Measurements from ENCODE around the gene CLOCK. TPM values are rescaled to one million over a fixed set of nuclear protein-coding genes. Genes with fewer than 3 reads are reported as not detected.

CLOCK gene
- total and polyA plus RNA-seq, 9 of the 15 experiments (the other 6 are each of a cell fraction or from before 2014, with no cell fraction given) = 3.7 to 14.4 (median 9.4) TPM

DNA sequence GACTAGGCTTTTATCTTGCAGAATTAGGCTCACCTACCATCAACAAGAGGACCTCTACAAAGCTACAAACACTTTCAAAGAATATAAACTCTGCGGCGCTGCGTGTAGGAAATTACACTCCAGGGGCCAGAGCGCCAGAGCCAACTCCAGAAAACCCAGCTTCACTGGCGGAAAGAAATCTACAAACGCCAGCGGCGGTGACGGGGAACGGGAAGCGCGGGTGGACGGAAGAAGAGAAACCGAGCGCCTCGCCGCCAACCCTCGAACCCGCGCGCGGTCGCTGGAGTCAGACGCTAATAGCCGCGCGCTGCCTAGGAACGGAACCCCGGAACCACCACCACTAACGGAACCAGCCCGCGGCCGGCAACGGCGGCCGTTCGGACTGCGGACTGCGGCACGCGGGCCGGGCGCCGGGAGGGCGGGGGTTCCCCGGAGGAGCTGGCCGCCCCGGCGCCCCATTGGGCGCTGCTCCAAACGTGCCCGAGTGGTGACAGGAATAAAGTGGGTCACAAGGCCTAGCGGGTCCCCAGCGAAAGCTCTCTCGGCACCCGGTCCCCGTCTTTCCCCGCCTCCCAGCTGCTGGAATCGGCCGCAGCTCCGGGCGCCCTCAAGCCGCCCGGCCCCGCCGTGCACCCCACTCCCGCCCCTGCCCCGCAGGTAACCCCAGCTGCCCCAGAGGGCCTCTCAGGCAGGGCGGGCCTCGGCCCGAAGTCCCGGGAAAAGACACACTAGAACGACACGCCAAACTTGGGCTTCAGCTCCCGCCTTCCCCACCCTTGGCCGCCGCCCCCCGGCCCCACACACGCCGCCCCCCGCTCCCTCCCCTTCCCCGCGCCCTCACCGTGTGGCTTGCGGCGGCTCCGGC, 836 bp downstream of the CLOCK start (continued):
- peak; percentile 11 for TF ChIP-seq NFYB (IDR thresholded peaks at IDR 0.05; ENCODE audit: extremely low read depth, insufficient read length)
- TF ChIP-seq LEF1 (IDR thresholded peaks at IDR 0.05) = no peak
- TF ChIP-seq, protein P1, sequence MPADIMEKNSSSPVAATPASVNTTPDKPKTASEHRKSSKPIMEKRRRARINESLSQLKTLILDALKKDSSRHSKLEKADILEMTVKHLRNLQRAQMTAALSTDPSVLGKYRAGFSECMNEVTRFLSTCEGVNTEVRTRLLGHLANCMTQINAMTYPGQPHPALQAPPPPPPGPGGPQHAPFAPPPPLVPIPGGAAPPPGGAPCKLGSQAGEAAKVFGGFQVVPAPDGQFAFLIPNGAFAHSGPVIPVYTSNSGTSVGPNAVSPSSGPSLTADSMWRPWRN (IDR thresholded peaks at IDR 0.05; ENCODE audit: low read depth) = no peak
- TF ChIP-seq, protein P2, sequence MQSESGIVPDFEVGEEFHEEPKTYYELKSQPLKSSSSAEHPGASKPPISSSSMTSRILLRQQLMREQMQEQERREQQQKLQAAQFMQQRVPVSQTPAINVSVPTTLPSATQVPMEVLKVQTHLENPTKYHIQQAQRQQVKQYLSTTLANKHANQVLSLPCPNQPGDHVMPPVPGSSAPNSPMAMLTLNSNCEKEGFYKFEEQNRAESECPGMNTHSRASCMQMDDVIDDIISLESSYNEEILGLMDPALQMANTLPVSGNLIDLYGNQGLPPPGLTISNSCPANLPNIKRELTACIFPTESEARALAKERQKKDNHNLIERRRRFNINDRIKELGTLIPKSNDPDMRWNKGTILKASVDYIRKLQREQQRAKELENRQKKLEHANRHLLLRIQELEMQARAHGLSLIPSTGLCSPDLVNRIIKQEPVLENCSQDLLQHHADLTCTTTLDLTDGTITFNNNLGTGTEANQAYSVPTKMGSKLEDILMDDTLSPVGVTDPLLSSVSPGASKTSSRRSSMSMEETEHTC (IDR thresholded peaks at IDR 0.05) = no peak
- no peak for TF ChIP-seq ARHGAP35 (IDR thresholded peaks at IDR 0.05; ENCODE audit: partially characterized antibody)
- TF ChIP-seq HOMEZ (CRISPR knock-in tag; IDR thresholded peaks at IDR 0.05) = no peak
- TF ChIP-seq, protein P3, sequence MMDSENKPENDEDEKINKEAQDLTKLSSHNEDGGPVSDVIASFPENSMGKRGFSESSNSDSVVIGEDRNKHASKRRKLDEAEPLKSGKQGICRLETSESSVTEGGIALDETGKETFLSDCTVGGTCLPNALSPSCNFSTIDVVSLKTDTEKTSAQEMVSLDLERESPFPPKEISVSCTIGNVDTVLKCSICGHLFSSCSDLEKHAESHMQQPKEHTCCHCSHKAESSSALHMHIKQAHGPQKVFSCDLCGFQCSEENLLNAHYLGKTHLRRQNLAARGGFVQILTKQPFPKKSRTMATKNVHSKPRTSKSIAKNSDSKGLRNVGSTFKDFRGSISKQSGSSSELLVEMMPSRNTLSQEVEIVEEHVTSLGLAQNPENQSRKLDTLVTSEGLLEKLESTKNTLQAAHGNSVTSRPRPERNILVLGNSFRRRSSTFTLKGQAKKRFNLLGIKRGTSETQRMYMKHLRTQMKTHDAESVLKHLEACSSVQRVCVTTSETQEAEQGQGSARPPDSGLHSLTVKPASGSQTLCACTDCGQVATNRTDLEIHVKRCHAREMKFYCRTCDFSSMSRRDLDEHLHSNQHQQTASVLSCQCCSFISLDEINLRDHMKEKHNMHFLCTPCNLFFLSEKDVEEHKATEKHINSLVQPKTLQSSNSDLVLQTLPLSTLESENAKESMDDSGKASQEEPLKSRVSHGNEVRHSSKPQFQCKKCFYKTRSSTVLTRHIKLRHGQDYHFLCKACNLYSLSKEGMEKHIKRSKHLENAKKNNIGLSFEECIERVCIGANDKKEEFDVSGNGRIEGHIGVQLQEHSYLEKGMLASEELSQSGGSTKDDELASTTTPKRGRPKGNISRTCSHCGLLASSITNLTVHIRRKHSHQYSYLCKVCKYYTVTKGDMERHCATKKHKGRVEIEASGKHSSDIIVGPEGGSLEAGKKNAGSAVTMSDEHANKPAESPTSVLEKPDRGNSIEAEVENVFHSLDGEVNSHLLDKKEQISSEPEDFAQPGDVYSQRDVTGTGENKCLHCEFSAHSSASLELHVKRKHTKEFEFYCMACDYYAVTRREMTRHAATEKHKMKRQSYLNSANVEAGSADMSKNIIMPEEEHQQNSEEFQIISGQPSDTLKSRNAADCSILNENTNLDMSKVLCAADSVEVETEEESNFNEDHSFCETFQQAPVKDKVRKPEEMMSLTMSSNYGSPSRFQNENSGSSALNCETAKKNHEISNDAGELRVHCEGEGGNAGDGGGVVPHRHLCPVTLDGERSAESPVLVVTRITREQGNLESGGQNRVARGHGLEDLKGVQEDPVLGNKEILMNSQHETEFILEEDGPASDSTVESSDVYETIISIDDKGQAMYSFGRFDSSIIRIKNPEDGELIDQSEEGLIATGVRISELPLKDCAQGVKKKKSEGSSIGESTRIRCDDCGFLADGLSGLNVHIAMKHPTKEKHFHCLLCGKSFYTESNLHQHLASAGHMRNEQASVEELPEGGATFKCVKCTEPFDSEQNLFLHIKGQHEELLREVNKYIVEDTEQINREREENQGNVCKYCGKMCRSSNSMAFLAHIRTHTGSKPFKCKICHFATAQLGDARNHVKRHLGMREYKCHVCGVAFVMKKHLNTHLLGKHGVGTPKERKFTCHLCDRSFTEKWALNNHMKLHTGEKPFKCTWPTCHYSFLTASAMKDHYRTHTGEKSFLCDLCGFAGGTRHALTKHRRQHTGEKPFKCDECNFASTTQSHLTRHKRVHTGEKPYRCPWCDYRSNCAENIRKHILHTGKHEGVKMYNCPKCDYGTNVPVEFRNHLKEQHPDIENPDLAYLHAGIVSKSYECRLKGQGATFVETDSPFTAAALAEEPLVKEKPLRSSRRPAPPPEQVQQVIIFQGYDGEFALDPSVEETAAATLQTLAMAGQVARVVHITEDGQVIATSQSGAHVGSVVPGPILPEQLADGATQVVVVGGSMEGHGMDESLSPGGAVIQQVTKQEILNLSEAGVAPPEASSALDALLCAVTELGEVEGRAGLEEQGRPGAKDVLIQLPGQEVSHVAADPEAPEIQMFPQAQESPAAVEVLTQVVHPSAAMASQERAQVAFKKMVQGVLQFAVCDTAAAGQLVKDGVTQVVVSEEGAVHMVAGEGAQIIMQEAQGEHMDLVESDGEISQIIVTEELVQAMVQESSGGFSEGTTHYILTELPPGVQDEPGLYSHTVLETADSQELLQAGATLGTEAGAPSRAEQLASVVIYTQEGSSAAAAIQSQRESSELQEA (IDR thresholded peaks at IDR 0.05; ENCODE audit: low read depth) = no peak
- TF ChIP-seq SNIP1 (IDR thresholded peaks at IDR 0.05; ENCODE audit: low read depth) = no peak
- TF ChIP-seq ZNF23 (CRISPR knock-in tag; IDR thresholded peaks at IDR 0.05) = no peak
- TF ChIP-seq L3MBTL2 (IDR thresholded peaks at IDR 0.05) = peak; percentile 70; the same call in 1 of the 2 replicates
- peak; percentile 69; the same call in 1 of the 2 replicates for TF ChIP-seq CREB3L1 (IDR thresholded peaks at IDR 0.05; ENCODE audit: borderline replicate concordance, low read depth)
- no peak for TF ChIP-seq MCM3 (IDR thresholded peaks at IDR 0.05)
- no peak for TF ChIP-seq CEBPG (CRISPR knock-in tag; IDR thresholded peaks at IDR 0.05)
- no peak for TF ChIP-seq CEBPG (tag; conservative IDR thresholded peaks at IDR 0.05 in 1 of 2, IDR thresholded peaks at IDR 0.05 in 1 of 2)

Measured in K562 (cell line).